HepG2 (cell line): ENCODE data around the gene BMF. TPM values are rescaled to one million over a fixed set of nuclear protein-coding genes. Genes with fewer than 3 reads are reported as not detected.

Source experiments
- ARID3A ChIP-seq: IDR thresholded peaks from 2 replicates; pipeline ENCODE4 v1.6.1; 2012; ENCODE audit warnings: low read depth, low read length, improper control_type of control experiment
- CBX2 ChIP-seq, 2 experiments: fragments of 200-600 bp in 1 of 2; sonication (generic); formaldehyde crosslinking in 1 of 2; IDR thresholded peaks; 2 replicates each; pipeline versions ENCODE4 v1.7.0 to v1.8.1; 2018 to 2022; ENCODE audit warnings: low read depth in 2 of 2, low read length in 1 of 2, mild to moderate bottlenecking in 1 of 2, missing genetic modification reagents in 1 of 2
- FLYWCH1 ChIP-seq: sonication (generic); formaldehyde crosslinking; IDR thresholded peaks from 2 replicates; pipeline ENCODE4 v1.8.1; 2023; ENCODE audit warnings: mild to moderate bottlenecking, missing genetic modification reagents
- HMGA1 ChIP-seq: sonication (generic); formaldehyde crosslinking; conservative IDR thresholded peaks from 2 replicates; pipeline ENCODE4 v1.4.0; 2020; ENCODE audit warnings: missing genetic modification reagents
- IRX3 ChIP-seq: sonication (generic); formaldehyde crosslinking; IDR thresholded peaks from 2 replicates; pipeline ENCODE4 v1.8.1; 2023; ENCODE audit warnings: mild to moderate bottlenecking, low read depth, missing genetic modification reagents, borderline replicate concordance
- LBX2 ChIP-seq: sonication (generic); formaldehyde crosslinking; IDR thresholded peaks from 2 replicates; pipeline ENCODE4 v1.5.0; 2020; ENCODE audit warnings: missing genetic modification reagents, mild to moderate bottlenecking, borderline replicate concordance
- MXD1 ChIP-seq: sonication (generic); formaldehyde crosslinking; IDR thresholded peaks from 2 replicates; pipeline ENCODE4 v1.4.0; 2020; ENCODE audit warnings: mild to moderate bottlenecking, missing genetic modification reagents
- PHF20 ChIP-seq: sonication (generic); formaldehyde crosslinking; IDR thresholded peaks from 2 replicates; pipeline ENCODE4 v1.5.0; 2020; ENCODE audit warnings: mild to moderate bottlenecking, missing genetic modification reagents
- PHF21A ChIP-seq: sonication (generic); formaldehyde crosslinking; IDR thresholded peaks from 2 replicates; pipeline ENCODE4 v1.5.0; 2020; ENCODE audit warnings: mild to moderate bottlenecking, missing genetic modification reagents
- PLRG1 ChIP-seq: fragments of 450-650 bp; conservative IDR thresholded peaks from 2 replicates; pipeline ENCODE4 v1.6.1; 2016
- RFX1 ChIP-seq: fragments of 450-650 bp; IDR thresholded peaks from 2 replicates; pipeline ENCODE4 v1.6.1; 2017
- SMC3 ChIP-seq: IDR thresholded peaks from 2 replicates; pipeline ENCODE4 v1.6.1; 2011; ENCODE audit warnings: low read length, improper control_type of control experiment
- STAT6 ChIP-seq: sonication (generic); formaldehyde crosslinking; IDR thresholded peaks from 2 replicates; pipeline ENCODE4 v1.4.0; 2020; ENCODE audit warnings: missing genetic modification reagents, mild to moderate bottlenecking, borderline replicate concordance
- SYNCRIP ChIP-seq: fragments of 200-400 bp; formaldehyde crosslinking; IDR thresholded peaks from 2 replicates; pipeline ENCODE4 v1.6.1; 2018; ENCODE audit warnings: mild to moderate bottlenecking, low read depth, low read length; ENCODE audit not compliant: insufficient read depth
- ZFP41 ChIP-seq: sonication (generic); formaldehyde crosslinking; IDR thresholded peaks from 2 replicates; pipeline ENCODE4 v1.4.0; 2020; ENCODE audit warnings: mild to moderate bottlenecking, missing genetic modification reagents, borderline replicate concordance
- ZFYVE20 ChIP-seq: sonication (generic); formaldehyde crosslinking; IDR thresholded peaks from 2 replicates; pipeline ENCODE4 v1.8.0; 2023; ENCODE audit warnings: low read depth, mild to moderate bottlenecking, moderate library complexity, missing genetic modification reagents, borderline replicate concordance
- ZNF101 ChIP-seq: sonication (generic); formaldehyde crosslinking; IDR thresholded peaks from 2 replicates; pipeline ENCODE4 v1.4.0; 2020; ENCODE audit warnings: mild to moderate bottlenecking, low read depth, missing genetic modification reagents, borderline replicate concordance
- ZNF138 ChIP-seq: sonication (generic); formaldehyde crosslinking; IDR thresholded peaks from 2 replicates; pipeline ENCODE4 v1.5.0; 2020; ENCODE audit warnings: mild to moderate bottlenecking, low read depth, missing genetic modification reagents
- ZNF430 ChIP-seq: sonication (generic); formaldehyde crosslinking; IDR thresholded peaks from 2 replicates; pipeline ENCODE4 v1.9.0; 2021; ENCODE audit warnings: mild to moderate bottlenecking, missing genetic modification reagents
- ZNF503 ChIP-seq: sonication (generic); formaldehyde crosslinking; IDR thresholded peaks from 2 replicates; pipeline ENCODE4 v1.4.0; 2020; ENCODE audit warnings: missing genetic modification reagents
- ZNF580 ChIP-seq: IDR thresholded peaks from 2 replicates; pipeline ENCODE4 v1.6.1; 2016; ENCODE audit warnings: low read depth, borderline replicate concordance
- ZNF674 ChIP-seq: sonication (generic); formaldehyde crosslinking; IDR thresholded peaks from 2 replicates; pipeline ENCODE4 v1.5.0; 2020; ENCODE audit warnings: low read depth, mild to moderate bottlenecking, missing genetic modification reagents
- ZNF709 ChIP-seq: sonication (generic); formaldehyde crosslinking; IDR thresholded peaks from 2 replicates; pipeline ENCODE4 v1.5.0; 2020; ENCODE audit warnings: mild to moderate bottlenecking, missing genetic modification reagents
- ZNF775 ChIP-seq: sonication (generic); formaldehyde crosslinking; IDR thresholded peaks from 2 replicates; pipeline ENCODE4 v1.4.0; 2020; ENCODE audit warnings: missing genetic modification reagents, mild to moderate bottlenecking, moderate library complexity, borderline replicate concordance
- polyA plus RNA-seq, 8 experiments: library from polyadenylated mRNA; depleted of rRNA in 3 of 8; stranded (reverse) in 7 of 8; unstranded in 1 of 8; fragments of >200 nt; fragmentation: Illumina TruSeq in 4 of 8; extraction: Trizol in 4 of 8; gene quantifications; 2 replicates each; pipeline versions ENCODE4 v1.2.1 to v1.2.3, GENCODE V29; 2011 to 2016; ENCODE audit warnings: low read depth in 4 of 8, missing spikeins in 1 of 8, mixed read lengths in 1 of 8; ENCODE audit not compliant: insufficient read depth in 1 of 8
- total RNA-seq, 5 experiments: library from RNA; depleted of rRNA; stranded (reverse); fragments of >200 nt; fragmentation: Illumina TruSeq; extraction: Trizol; gene quantifications; 2 replicates each; pipeline ENCODE4 v1.2.3, GENCODE V29; 2016; ENCODE audit warnings: low read depth in 1 of 5

The BMF gene
- total and polyA plus RNA-seq, 2 of the 13 experiments (the other 11 are each of a cell fraction or from before 2014, with no cell fraction given), result 8.7 to 15.9 TPM

GRCh38 chr15:40115670-40116093, 7.0 kb upstream of the BMF start (continued):
- TF ChIP-seq LBX2 (no peak), FLYWCH1 (no peak), SMC3 (0 out of 2 replicates have a peak, but pooled peaks have one; percentile 9), RFX1 (no peak), IRX3 (CRISPR knock-in tag) (no peak), ZNF674 (CRISPR knock-in tag) (no peak), ZFYVE20 (CRISPR knock-in tag) (no peak), ZNF101 (CRISPR knock-in tag) (no peak), ZNF580 (0 out of 2 replicates have a peak, but pooled peaks have one; percentile 44), ZNF709 (CRISPR knock-in tag) (no peak), HMGA1 (CRISPR knock-in tag) (no peak), PLRG1 (no peak), STAT6 (CRISPR knock-in tag) (no peak), ZNF775 (no peak), PHF20 (CRISPR knock-in tag) (no peak), ZNF138 (CRISPR knock-in tag) (no peak), ZNF430 (CRISPR knock-in tag) (no peak), ARID3A (no peak), MXD1 (no peak), CBX2 (IDR thresholded peaks at IDR 0.05; ENCODE audit: low read depth, low read length) (no peak), CBX2 (CRISPR knock-in tag; IDR thresholded peaks at IDR 0.05; ENCODE audit: low read depth) (no peak), ZFP41 (CRISPR knock-in tag) (no peak), ZNF503 (CRISPR knock-in tag) (no peak), SYNCRIP (no peak), PHF21A (no peak; the same call in 1 of the 2 replicates)
